BJ (cell line): Measurements from ENCODE around the gene RRM2. TPM values are rescaled to one million over a fixed set of nuclear protein-coding genes. Genes with fewer than 3 reads are reported as not detected.
"Not testable (repeated sequence)": the region's sequence is repeated elsewhere in the genome, so short reads cannot be mapped to it uniquely, and the experiment has no call there.

ENCODE experiments used
- CTCF ChIA-PET: fragments of 350-600 bp; formaldehyde crosslinking; extraction: SDS; loops from one replicate; lab custom pipeline; 2021; ENCODE audit warnings: antibody characterized with exemption, inconsistent platforms; lab: Yijun Ruan, JAX
- POLR2A ChIA-PET: fragments of 300-600 bp; sonication (Branson Sonifier 250); formaldehyde crosslinking; extraction: SDS; loops from one replicate; lab custom pipeline; 2021; ENCODE audit warnings: antibody characterized with exemption; lab: Charles Lee
- DNase-seq: peaks from one replicate; pipeline ENCODE4 v3.0.0-alpha.2; 2011; ENCODE audit warnings: low read depth
- H3K27me3 ChIP-seq: 2 replicates; pipeline ENCODE4 v1.6.0; 2011; ENCODE audit warnings: low read length; ENCODE audit not compliant: control insufficient read depth, insufficient read depth
- H3K36me3 ChIP-seq: 2 replicates; pipeline ENCODE4 v1.5.1; 2011; ENCODE audit warnings: low read length; ENCODE audit not compliant: control insufficient read depth, insufficient read depth
- H3K4me3 ChIP-seq: 2 replicates; pipeline ENCODE4 v1.5.1; 2011; ENCODE audit warnings: low read depth, mild to moderate bottlenecking, control low read depth, low read length
- CTCF ChIP-seq: IDR thresholded peaks from 2 replicates; pipeline ENCODE4 v1.5.1; 2011; ENCODE audit warnings: low read depth, mild to moderate bottlenecking, control low read depth, inconsistent platforms, low read length, moderate library complexity; ENCODE audit not compliant: insufficient read depth
- polyA plus RNA-seq: library from polyadenylated mRNA; depleted of rRNA; stranded (reverse); fragments of >200 nt; gene quantifications from 2 replicates; pipeline ENCODE4 v1.2.3, GENCODE V29; 2011

Gene RRM2
- polyA plus RNA-seq, 1 experiment = 23.5 TPM

DNA sequence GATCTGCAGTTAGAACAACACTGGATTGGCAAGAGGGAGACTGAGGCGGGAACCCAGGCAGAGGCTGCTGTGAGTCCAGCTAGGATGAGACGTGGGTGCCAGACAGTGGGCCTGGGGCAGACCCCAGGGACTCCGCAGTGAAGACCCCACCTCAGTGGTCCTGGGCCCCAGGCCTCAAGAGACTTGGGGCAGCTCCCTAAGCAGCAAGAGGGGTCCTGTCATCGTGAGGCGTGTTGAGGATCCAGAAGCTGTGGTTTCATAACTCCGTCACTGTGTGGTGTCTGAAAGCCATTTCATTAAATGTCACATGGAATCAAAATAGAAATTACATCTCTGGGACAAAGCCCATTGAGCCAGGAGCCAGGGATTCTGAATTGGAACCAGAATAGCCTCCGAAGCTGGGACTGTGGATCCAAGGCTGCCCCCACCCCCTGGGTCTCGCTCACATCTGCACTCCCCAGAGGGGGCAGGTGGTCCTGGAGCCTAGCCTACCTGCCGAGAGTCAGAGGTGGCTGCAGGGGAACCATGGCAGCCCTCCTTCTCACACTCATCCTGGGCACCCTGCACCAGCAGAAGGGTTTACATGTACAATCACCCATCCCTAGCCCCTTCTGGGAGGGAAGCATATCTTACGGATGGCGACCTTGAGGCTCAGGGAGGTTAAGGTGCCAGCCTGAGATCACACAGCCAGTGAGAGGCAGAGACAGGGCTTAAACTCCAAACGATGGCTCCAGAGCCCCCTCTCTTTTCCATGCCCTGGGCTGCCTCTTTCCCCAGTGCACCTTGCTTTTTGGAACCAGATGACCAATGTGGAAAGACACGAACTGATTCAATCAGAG, 23.2 kb downstream of the RRM2 start:
- CTCF ChIA-PET = interaction anchor here (0.9 to 1.0 kb wide), 2 partner anchors 22 to 263 kb away, joined by 3 to 4 read pairs; no protein-coding TSS in a partner anchor
- POLR2A ChIA-PET = no interaction called here
- no peaks in the 10 kb centered on the region for H3K36me3 ChIP-seq
- no peak overlapping the region for H3K4me3 ChIP-seq
- DNase-seq = no peak
- no peaks in the 10 kb centered on the region for H3K27me3 ChIP-seq
- TF ChIP-seq CTCF = no peak

- H3K36me3 ChIP-seq = no peaks in the 10 kb centered on the region
- H3K4me3 ChIP-seq = no peak overlapping the region
- no peak for DNase-seq
- ChIA-PET POLR2A (no interaction called here), CTCF (interaction anchor here (0.9 to 1.0 kb wide), 2 partner anchors 22 to 263 kb away, joined by 3 to 4 read pairs; no protein-coding TSS in a partner anchor)
- TF ChIP-seq CTCF = no peak
- H3K27me3 ChIP-seq = no peaks in the 10 kb centered on the region
Measured at GRCh38 chr2:10146366-10147005, 23.9 kb downstream of the RRM2 start.

DNA sequence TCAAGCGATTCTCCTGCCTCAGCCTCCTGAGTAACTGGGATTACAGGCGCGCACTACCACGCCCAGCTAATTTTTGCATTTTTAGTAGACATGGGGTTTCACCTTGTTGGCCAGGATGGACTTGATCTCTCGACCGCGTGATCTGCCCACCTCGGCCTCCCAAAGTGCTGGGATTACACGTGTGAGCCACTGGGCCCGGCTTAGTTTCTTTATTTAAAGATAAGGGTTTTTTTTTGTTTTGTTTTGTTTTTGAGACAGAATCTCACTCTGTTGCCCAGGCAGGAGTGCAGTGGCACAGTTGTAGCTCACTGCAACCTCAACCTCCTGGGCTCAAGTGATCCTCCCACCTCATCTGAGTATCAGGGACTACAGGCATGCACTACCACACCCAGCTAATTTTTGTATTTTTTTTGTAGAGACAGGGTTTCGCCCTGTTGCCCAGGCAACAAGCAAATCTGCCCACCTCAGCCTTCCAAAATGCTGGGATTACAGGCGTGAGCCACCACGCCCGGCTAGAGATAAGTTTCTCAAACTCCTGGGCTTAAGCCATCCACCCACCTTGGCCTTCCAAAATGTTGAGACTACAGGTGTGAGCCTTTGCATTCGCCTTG, 24.6 kb downstream of the RRM2 start:
- H3K4me3 ChIP-seq, H3K36me3 ChIP-seq, H3K27me3 ChIP-seq, DNase-seq, POLR2A ChIA-PET: not testable (repeated sequence)
- CTCF ChIA-PET = interaction anchor here (0.9 to 1.0 kb wide), 2 partner anchors 23 to 262 kb away, joined by 3 to 4 read pairs; no protein-coding TSS in a partner anchor

GRCh38 chr2:10148268-10148667, 25.7 kb downstream of the RRM2 start:
- Histone ChIP-seq H3K27me3 (no peaks in the 10 kb centered on the region), H3K4me3 (no peak overlapping the region), H3K36me3 (no peaks in the 10 kb centered on the region)
- no peak for DNase-seq
- ChIA-PET POLR2A (no interaction called here), CTCF (no interaction called here)
- TF ChIP-seq CTCF = no peak

GRCh38 chr2:10149635-10150034, 27.1 kb downstream of the RRM2 start:
- DNase-seq = no peak
- no peaks in the 10 kb centered on the region for H3K36me3 ChIP-seq
- no peaks in the 10 kb centered on the region for H3K27me3 ChIP-seq
- ChIA-PET POLR2A (no interaction called here), CTCF (interaction anchor here (0.9 to 1.5 kb wide), 2 partner anchors 11 to 25 kb away, joined by 3 to 5 read pairs; no protein-coding TSS in a partner anchor)
- TF ChIP-seq CTCF = no peak
- H3K4me3 ChIP-seq = no peak overlapping the region
